IMR-90 (cell line): Measurements from ENCODE around the gene CYP26A1. TPM values are rescaled to one million over a fixed set of nuclear protein-coding genes. Genes with fewer than 3 reads are reported as not detected.

Experiments used
- ATAC-seq: fragments of 200-7000 bp; cut with Tn5 transposase; 2 replicates; pipeline ENCODE4 v1.9.1; 2020; ENCODE audit warnings: low read depth, mild to moderate bottlenecking, moderate library complexity
- BruUV-seq: library from RNA; stranded (reverse); fragments of 400-500 nt; replicated peaks from 2 replicates; lab custom pipeline; 2021; lab: Mats Ljungman, UMichigan
- CTCF ChIA-PET: fragments of 300-600 bp; formaldehyde crosslinking; extraction: SDS; loops from one replicate; lab custom pipeline; 2021; ENCODE audit warnings: antibody characterized with exemption; lab: Yijun Ruan, JAX
- POLR2A ChIA-PET: fragments of 300-600 bp; sonication (Branson Sonifier 250); formaldehyde crosslinking; loops from one replicate; lab custom pipeline; 2022; ENCODE audit warnings: antibody characterized with exemption; ENCODE audit not compliant: unreplicated experiment; lab: Charles Lee
- DNase-seq: peaks from one replicate; pipeline ENCODE4 v3.0.0; 2013
- H2AFZ ChIP-seq: replicated peaks from 2 replicates; pipeline ENCODE3; 2013; ENCODE audit warnings: low read length, mild to moderate bottlenecking; ENCODE audit not compliant: poor library complexity
- H2AK5ac ChIP-seq: 2 replicates; pipeline ENCODE4 v1.6.1; 2013; ENCODE audit warnings: low read depth, low read length, inconsistent platforms
- H2AK9ac ChIP-seq: replicated peaks from 2 replicates; pipeline ENCODE3; 2013; ENCODE audit warnings: mild to moderate bottlenecking, low read depth, low read length, moderate library complexity; ENCODE audit not compliant: poor library complexity
- H2BK120ac ChIP-seq: 2 replicates; pipeline ENCODE4 v1.6.1; 2013; ENCODE audit warnings: low read depth, low read length, inconsistent platforms
- H2BK15ac ChIP-seq: 3 replicates; pipeline ENCODE4 v1.6.1; 2013; ENCODE audit warnings: low read depth, low read length, inconsistent platforms
- H2BK20ac ChIP-seq: 2 replicates; pipeline ENCODE4 v1.6.1; 2013; ENCODE audit warnings: low read depth, mild to moderate bottlenecking, inconsistent platforms, low read length, moderate library complexity
- H2BK5ac ChIP-seq: 2 replicates; pipeline ENCODE4 v1.6.1; 2013; ENCODE audit warnings: mild to moderate bottlenecking, low read depth, low read length, inconsistent platforms; ENCODE audit not compliant: poor library complexity, severe bottlenecking
- H3K14ac ChIP-seq: replicated peaks from 2 replicates; pipeline ENCODE4 v1.6.1; 2013; ENCODE audit warnings: low read depth, low read length, inconsistent platforms
- H3K18ac ChIP-seq: 2 replicates; pipeline ENCODE4 v1.6.1; 2013; ENCODE audit warnings: low read depth, low read length, control low read depth
- H3K23ac ChIP-seq: 2 replicates; pipeline ENCODE4 v1.6.1; 2013; ENCODE audit warnings: low read depth, low read length, inconsistent platforms
- H3K27ac ChIP-seq: 2 replicates; pipeline ENCODE4 v1.5.1; 2013; ENCODE audit warnings: mild to moderate bottlenecking, control low read depth, low read length; ENCODE audit not compliant: insufficient read depth
- H3K27me3 ChIP-seq: 2 replicates; pipeline ENCODE4 v1.6.1; 2013; ENCODE audit warnings: low read length; ENCODE audit not compliant: control insufficient read depth, insufficient read depth
- H3K36me3 ChIP-seq: 2 replicates; pipeline ENCODE4 v1.6.1; 2013; ENCODE audit warnings: low read length, mixed read lengths; ENCODE audit not compliant: control insufficient read depth, insufficient read depth
- H3K4ac ChIP-seq: 2 replicates; pipeline ENCODE4 v1.6.1; 2013; ENCODE audit warnings: low read depth, low read length, inconsistent platforms
- H3K4me1 ChIP-seq: 2 replicates; pipeline ENCODE4 v1.6.1; 2013; ENCODE audit warnings: low read length, mixed read lengths; ENCODE audit not compliant: control insufficient read depth, insufficient read depth
- H3K4me2 ChIP-seq: 2 replicates; pipeline ENCODE4 v1.6.1; 2013; ENCODE audit warnings: low read depth, mild to moderate bottlenecking, control low read depth, low read length, moderate library complexity
- H3K4me3 ChIP-seq: 2 replicates; pipeline ENCODE4 v1.5.1; 2013; ENCODE audit warnings: low read depth, mild to moderate bottlenecking, control low read depth, low read length, moderate library complexity; ENCODE audit not compliant: insufficient read depth
- H3K56ac ChIP-seq: 2 replicates; pipeline ENCODE4 v1.6.1; 2013; ENCODE audit warnings: low read length, inconsistent platforms; ENCODE audit not compliant: insufficient read depth; ENCODE audit errors: extremely low read depth
- H3K79me1 ChIP-seq, 2 experiments: 2 replicates each; pipeline ENCODE4 v1.6.1; 2013; ENCODE audit warnings: low read length in 2 of 2, inconsistent platforms in 1 of 2, low read depth in 1 of 2
- H3K9ac ChIP-seq: 2 replicates; pipeline ENCODE4 v1.6.1; 2013; ENCODE audit warnings: low read depth, low read length, control low read depth
- H3K9me1 ChIP-seq: 2 replicates; pipeline ENCODE4 v1.6.1; 2013; ENCODE audit warnings: low read length, inconsistent platforms; ENCODE audit not compliant: insufficient read depth
- H3K9me3 ChIP-seq: 2 replicates; pipeline ENCODE4 v1.6.1; 2013; ENCODE audit warnings: low read length; ENCODE audit not compliant: control insufficient read depth, insufficient read depth
- H4K20me1 ChIP-seq: 2 replicates; pipeline ENCODE4 v1.6.1; 2013; ENCODE audit warnings: low read length, inconsistent platforms; ENCODE audit not compliant: insufficient read depth
- H4K5ac ChIP-seq: 2 replicates; pipeline ENCODE4 v1.6.1; 2013; ENCODE audit warnings: mild to moderate bottlenecking, low read depth, low read length, control low read depth
- H4K8ac ChIP-seq, 2 experiments: 2 replicates each; pipeline ENCODE4 v1.6.1; 2013; ENCODE audit warnings: low read depth in 2 of 2, low read length in 2 of 2, control low read depth in 1 of 2, inconsistent platforms in 1 of 2
- H4K91ac ChIP-seq: 2 replicates; pipeline ENCODE4 v1.6.1; 2013; ENCODE audit warnings: low read depth, low read length, inconsistent platforms; ENCODE audit not compliant: insufficient read depth
- BHLHE40 ChIP-seq: fragments of 150-350 bp; IDR thresholded peaks from 2 replicates; pipeline ENCODE4 v1.6.1; 2016; ENCODE audit warnings: mild to moderate bottlenecking, low read depth, low read length
- CEBPB ChIP-seq: IDR thresholded peaks from 2 replicates; pipeline ENCODE4 v1.6.1; 2012; ENCODE audit warnings: low read depth, low read length, improper control_type of control experiment
- CHD1 ChIP-seq: IDR thresholded peaks from 2 replicates; pipeline ENCODE4 v1.6.1; 2012; ENCODE audit warnings: low read depth, low read length, improper control_type of control experiment
- CTCF ChIP-seq: conservative IDR thresholded peaks from 2 replicates; pipeline ENCODE4 v1.5.1; 2012; ENCODE audit warnings: mild to moderate bottlenecking, low read depth, low read length, improper control_type of control experiment
- FOS ChIP-seq: fragments of 150-350 bp; IDR thresholded peaks from 2 replicates; pipeline ENCODE4 v1.6.1; 2016; ENCODE audit warnings: low read depth, low read length
- MAFK ChIP-seq: IDR thresholded peaks from 2 replicates; pipeline ENCODE4 v1.6.1; 2012; ENCODE audit warnings: low read depth, low read length, improper control_type of control experiment
- MAZ ChIP-seq: IDR thresholded peaks from 2 replicates; pipeline ENCODE4 v1.6.1; 2012; ENCODE audit warnings: low read depth, mild to moderate bottlenecking, low read length, improper control_type of control experiment, moderate library complexity, borderline replicate concordance
- MXI1 ChIP-seq: IDR thresholded peaks from 2 replicates; pipeline ENCODE4 v1.6.1; 2012; ENCODE audit warnings: low read depth, mild to moderate bottlenecking, low read length, moderate library complexity, borderline replicate concordance
- NFE2L2 ChIP-seq: fragments of 150-350 bp; IDR thresholded peaks from 2 replicates; pipeline ENCODE4 v1.6.1; 2016; ENCODE audit warnings: low read depth, mild to moderate bottlenecking, low read length
- POLR2A ChIP-seq: IDR thresholded peaks from 2 replicates; pipeline ENCODE4 v1.6.1; 2012; ENCODE audit warnings: mild to moderate bottlenecking, low read depth, low read length
- RAD21 ChIP-seq: IDR thresholded peaks from 2 replicates; pipeline ENCODE4 v1.6.1; 2012; ENCODE audit warnings: low read length, improper control_type of control experiment
- RCOR1 ChIP-seq: IDR thresholded peaks from 2 replicates; pipeline ENCODE4 v1.6.1; 2012; ENCODE audit warnings: mild to moderate bottlenecking, low read length, improper control_type of control experiment; ENCODE audit not compliant: insufficient replicate concordance
- RFX5 ChIP-seq: IDR thresholded peaks from 2 replicates; pipeline ENCODE4 v1.8.0; 2012; ENCODE audit warnings: low read depth, mild to moderate bottlenecking, low read length, moderate library complexity
- SMC3 ChIP-seq: fragments of 150-350 bp; IDR thresholded peaks from 2 replicates; pipeline ENCODE4 v1.6.1; 2016; ENCODE audit warnings: low read depth, mild to moderate bottlenecking, antibody characterized with exemption, low read length, moderate library complexity
- WGBS, 2 experiments: methylation state at CpG; one replicate each; pipeline versions ENCODE4 v1.1.5 to v1.1.7; 2013; ENCODE audit warnings: missing lambda C conversion rate in 2 of 2; ENCODE audit not compliant: insufficient read length in 1 of 2; ENCODE audit errors: extremely low coverage in 2 of 2; 5-methylcytosine and 5-hydroxymethylcytosine counted together
- dilution Hi-C: fragments of 300-500 bp; cut with HindIII; formaldehyde crosslinking; loops from one replicate; pipeline ENCODE4 v1.14.3; 2018; ENCODE audit warnings: low sequenced_read_pairs; ENCODE audit not compliant: unreplicated experiment
- in situ Hi-C: fragments of 300-500 bp; cut with MboI; formaldehyde crosslinking; loops from 3 replicates; pipeline ENCODE4 v1.14.3; 2019; ENCODE audit warnings: low sequenced_read_pairs, inconsistent platforms, mixed read lengths
- intact Hi-C: fragments of 100-400 bp; cut with micrococcal nuclease; formaldehyde crosslinking; loops from 2 replicates; pipeline ENCODE4 v1.10.0; 2022
- polyA plus RNA-seq, 3 experiments: library from polyadenylated mRNA; depleted of rRNA; stranded (reverse); fragments of >200 nt; gene quantifications; 2 replicates each; pipeline ENCODE4 v1.2.3, GENCODE V29; 2012; ENCODE audit warnings: low replicate concordance in 1 of 3
- total RNA-seq: library from RNA; depleted of rRNA; stranded (reverse); fragments of >200 nt; gene quantifications from 2 replicates; pipeline ENCODE4 v1.2.3, GENCODE V29; 2012
- TF ChIP-seq, protein P1 (sequence below): fragments of 150-350 bp; IDR thresholded peaks from 2 replicates; pipeline ENCODE4 v1.6.1; 2016; ENCODE audit warnings: low read depth, mild to moderate bottlenecking, low read length, moderate library complexity, borderline replicate concordance
- TF ChIP-seq, protein P2 (sequence below): fragments of 150-350 bp; IDR thresholded peaks from 2 replicates; pipeline ENCODE4 v1.6.1; 2017; ENCODE audit warnings: mild to moderate bottlenecking, antibody characterized with exemption, low read length, low read depth

Gene CYP26A1
- total and polyA plus RNA-seq, 2 of the 4 experiments (the other 2 are of a cell fraction): 0.15 TPM; not detected in 1

- Histone ChIP-seq H4K20me1 (no peaks in the 10 kb centered on the region), H3K9me1 (no peaks in the 10 kb centered on the region; the same call in 1 of the 2 replicates), H4K8ac (no peak overlapping the region), H3K4me2 (no peak overlapping the region), H2AFZ (no peak overlapping the region), H3K23ac (no peak overlapping the region; the same call in 1 of the 2 replicates), H3K36me3 (no peaks in the 10 kb centered on the region), H2AK5ac (no peak overlapping the region), H2AK9ac (no peak overlapping the region), H2BK20ac (no peak overlapping the region), H2BK15ac (no peak overlapping the region), H3K4me3 (no peak overlapping the region), H3K56ac (no peak overlapping the region), H2BK5ac (no peak overlapping the region), H3K18ac (no peak overlapping the region), H3K4me1 (no peaks in the 10 kb centered on the region), H3K14ac (no peak overlapping the region), H3K9me3 (no peaks in the 10 kb centered on the region), H3K9ac (no peak overlapping the region), H3K79me1 (no peaks in the 10 kb centered on the region), H3K27me3 (peaks cover 25% of the 10 kb centered on the region), H4K91ac (no peak overlapping the region), H4K5ac (no peak overlapping the region), H2BK120ac (no peak overlapping the region), H3K4ac (no peak overlapping the region), H3K27ac (no peak overlapping the region)
- DNase-seq: no peak
- intact Hi-C loops: no loop called here
- no peak for TF ChIP-seq SMC3
- no peak for TF ChIP-seq CHD1
- TF ChIP-seq CTCF: no peak
- TF ChIP-seq, protein P1, sequence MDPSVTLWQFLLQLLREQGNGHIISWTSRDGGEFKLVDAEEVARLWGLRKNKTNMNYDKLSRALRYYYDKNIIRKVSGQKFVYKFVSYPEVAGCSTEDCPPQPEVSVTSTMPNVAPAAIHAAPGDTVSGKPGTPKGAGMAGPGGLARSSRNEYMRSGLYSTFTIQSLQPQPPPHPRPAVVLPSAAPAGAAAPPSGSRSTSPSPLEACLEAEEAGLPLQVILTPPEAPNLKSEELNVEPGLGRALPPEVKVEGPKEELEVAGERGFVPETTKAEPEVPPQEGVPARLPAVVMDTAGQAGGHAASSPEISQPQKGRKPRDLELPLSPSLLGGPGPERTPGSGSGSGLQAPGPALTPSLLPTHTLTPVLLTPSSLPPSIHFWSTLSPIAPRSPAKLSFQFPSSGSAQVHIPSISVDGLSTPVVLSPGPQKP: no peak
- no peak for TF ChIP-seq RAD21
- TF ChIP-seq MAFK: no peak
- no peak for TF ChIP-seq NFE2L2
- TF ChIP-seq BHLHE40: no peak
- TF ChIP-seq FOS: no peak
- no peak for TF ChIP-seq RCOR1
- no peak for TF ChIP-seq MAZ
- TF ChIP-seq RFX5: no peak
- no peak for TF ChIP-seq MXI1
- no peak for TF ChIP-seq CEBPB
- TF ChIP-seq, protein P2, sequence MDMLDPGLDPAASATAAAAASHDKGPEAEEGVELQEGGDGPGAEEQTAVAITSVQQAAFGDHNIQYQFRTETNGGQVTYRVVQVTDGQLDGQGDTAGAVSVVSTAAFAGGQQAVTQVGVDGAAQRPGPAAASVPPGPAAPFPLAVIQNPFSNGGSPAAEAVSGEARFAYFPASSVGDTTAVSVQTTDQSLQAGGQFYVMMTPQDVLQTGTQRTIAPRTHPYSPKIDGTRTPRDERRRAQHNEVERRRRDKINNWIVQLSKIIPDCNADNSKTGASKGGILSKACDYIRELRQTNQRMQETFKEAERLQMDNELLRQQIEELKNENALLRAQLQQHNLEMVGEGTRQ: no peak
- TF ChIP-seq POLR2A: no peak
- dilution Hi-C loops: no loop called here
- POLR2A ChIA-PET: no interaction called here
- ATAC-seq: no peak
- in situ Hi-C loops: no loop called here
- CTCF ChIA-PET: no interaction called here
- BruUV-seq: no TSS peak
- WGBS, 2 experiments: no CpG with 5 or more reads among the region's 2 CpGs
These were observed 16.9 kb downstream of the CYP26A1 start for GRCh38 chr10:93090619-93091018.
